ENCODE data around the gene CCDC148.
"Not testable (repeated sequence)": the region's sequence is repeated elsewhere in the genome, so short reads cannot be mapped to it uniquely, and the experiment has no call there.

CCDC148 gene

DNA sequence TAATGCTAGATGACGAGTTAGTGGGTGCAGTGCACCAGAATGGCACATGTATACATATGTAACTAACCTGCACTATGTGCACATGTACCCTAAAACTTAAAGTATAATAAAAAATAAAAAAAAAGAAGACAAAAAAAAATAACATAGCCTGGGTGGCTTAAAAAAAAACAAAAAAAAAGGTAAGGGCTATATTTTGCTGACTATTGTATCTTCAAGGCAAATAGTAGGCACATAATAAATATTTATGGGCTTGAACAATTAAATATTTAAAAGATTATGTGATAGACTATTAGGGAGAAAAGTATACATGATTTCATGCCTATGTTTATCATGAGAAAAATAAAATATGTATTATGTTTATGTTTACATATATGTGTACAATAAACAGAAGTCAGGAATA is 99.4 kb downstream of the CCDC148 start:
- DNase-seq (ENCODE audit: low read depth in 2 of 2) = no peak

DNA sequence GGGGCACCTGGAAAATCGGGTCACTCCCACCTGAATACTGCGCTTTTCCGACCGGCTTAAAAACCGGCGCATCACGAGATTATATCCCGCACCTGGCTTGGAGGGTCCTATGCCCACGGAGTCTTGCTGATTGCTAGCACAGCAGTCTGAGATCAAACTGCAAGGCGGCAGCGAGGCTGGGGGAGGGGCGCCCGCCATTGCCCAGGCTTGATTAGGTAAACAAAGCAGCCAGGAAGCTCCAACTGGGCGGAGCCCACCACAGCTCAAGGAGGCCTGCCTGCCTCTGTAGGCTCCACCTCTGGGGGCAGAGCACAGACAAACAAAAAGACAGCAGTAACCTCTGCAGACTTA is 105.1 kb downstream of the CCDC148 start:
- DNase-seq (ENCODE audit: low read depth in 2 of 2) = not testable (repeated sequence)

DNA sequence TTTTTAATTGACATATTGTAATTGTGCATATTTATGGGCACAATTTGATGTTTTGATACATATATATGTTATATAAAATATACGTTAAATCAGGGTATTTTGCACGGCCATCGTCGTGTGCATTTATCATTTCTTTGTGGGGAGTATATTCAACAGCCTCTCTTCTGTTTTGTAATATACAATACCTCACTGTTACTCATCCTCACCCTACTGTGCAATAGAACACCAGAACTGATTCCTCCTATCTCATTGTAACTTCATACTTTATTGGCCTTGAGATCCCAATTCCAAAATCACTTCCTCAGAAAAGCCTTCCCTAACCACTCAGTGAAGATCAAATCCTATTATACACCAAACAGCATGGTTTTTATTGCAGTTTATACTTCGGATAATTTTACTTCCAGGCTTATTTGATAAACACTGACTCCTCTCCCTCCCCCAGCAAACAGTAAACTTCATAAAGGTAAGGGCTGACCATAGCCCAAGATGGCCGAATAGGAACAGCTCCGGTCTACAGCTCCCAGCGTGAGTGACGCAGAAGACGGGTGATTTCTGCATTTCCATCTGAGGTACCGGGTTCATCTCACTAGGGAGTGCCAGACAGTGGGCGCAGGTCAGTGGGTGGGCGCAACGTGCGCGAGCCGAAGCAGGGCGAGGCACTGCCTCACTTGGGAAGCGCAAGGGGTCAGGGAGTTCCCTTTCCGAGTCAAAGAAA is 105.6 kb downstream of the CCDC148 start:
- not testable (repeated sequence) for DNase-seq (ENCODE audit: low read depth in 2 of 2)

DNA sequence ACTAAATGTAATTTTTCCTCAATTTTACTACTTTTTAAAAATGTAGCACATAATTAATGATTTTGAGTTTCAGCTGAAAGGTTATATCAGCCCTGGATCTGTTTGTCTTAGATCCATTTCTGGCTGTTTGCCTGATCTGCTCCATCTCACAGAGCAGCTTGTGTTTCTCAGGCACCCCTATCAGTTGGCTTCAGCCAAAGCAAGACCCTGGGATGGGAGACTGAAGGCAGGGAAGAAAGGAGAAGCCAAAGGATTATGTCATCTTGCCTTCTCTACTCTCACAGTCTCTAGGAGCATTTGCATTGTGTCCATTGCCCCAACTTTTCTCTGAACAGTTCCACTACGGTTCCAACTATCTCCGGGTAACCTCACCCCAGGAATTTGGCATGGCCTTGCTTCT is 110.5 kb downstream of the CCDC148 start:
- no peak for DNase-seq (ENCODE audit: low read depth in 2 of 2)

DNA sequence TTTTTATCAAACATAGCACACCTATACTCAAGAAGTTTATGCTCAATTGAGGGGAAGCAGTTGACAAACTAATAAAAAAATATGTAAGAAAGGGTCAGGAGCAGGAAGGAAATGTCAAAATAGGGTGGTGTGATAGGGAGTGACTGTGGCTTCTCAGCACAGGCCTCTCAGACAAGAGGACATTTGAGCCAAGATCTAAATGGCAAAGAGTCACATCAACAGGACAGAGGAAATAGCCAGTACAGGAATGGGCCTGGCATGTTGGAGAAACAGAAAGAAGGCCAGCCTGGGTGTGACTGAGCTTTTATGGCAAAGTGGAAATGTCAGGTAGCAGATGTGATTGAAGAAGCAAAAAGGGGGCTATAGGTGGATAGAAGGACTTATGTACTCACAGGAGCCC is 117.0 kb downstream of the CCDC148 start:
- DNase-seq (ENCODE audit: low read depth in 2 of 2) = no peak

DNA sequence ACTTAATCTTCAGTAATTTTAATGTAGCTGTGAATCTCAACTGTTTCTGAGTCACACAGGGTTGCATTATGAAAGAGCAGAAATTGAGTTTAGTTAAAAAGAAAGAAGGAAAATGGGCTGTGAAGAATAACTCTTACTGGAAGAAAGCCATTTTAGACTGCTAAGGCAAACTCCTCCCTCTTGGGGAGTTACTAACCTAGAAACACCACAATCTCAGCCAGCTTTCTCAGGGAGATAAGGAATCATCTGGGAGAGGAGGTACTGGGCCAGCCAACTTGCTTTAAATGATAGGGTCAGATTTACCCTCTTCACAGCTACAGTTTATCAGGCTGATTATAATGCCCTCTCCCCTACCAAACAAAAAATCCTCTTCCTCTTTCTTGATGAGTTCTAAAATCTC is 119.5 kb downstream of the CCDC148 start:
- no peak for DNase-seq (ENCODE audit: low read depth in 2 of 2)

DNA sequence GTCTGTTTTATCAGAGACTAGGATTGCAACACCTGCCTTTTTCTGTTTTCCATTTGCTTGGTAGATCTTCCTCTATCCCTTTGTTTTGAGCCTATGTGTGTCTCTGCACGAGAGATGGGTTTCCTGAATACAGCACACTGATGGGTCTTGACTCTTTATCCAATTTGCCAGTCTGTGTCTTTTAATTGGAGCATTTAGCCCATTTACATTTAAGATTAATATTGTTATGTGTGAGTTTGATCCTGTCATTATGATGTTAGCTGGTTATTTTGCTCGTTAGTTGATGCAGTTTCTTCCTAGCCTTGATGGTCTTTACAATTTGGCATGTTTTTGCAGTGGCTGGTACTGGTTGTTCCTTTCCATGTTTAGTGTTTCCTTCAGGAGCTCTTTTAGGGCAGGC is 124.8 kb downstream of the CCDC148 start:
- DNase-seq (ENCODE audit: low read depth in 2 of 2) = not testable (repeated sequence)

DNA sequence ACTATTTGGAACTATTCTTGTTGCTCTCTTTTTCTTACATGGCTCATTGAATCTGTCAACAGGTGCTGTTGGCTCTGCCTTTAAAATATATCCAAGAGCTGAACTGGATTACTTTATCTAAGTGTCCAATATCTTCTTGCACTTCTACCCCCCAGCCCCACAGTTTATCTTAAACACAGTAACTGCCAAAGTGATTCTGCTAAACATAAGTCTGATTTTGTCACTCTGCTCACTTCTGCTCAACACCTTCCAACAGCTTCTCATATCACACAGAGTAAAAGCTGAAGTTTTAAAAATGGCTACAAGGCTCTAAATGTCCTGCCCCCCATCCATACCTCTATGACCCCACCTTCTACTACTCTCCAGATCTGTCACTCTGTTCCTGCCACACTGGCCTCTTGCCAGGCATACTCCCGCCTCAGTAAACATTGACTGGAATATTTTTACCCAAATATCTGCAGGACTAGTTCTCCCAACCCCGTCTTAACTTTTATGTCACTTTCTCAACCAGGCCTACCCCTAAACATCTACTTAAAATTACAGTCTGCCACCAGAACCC is 130.7 kb downstream of the CCDC148 start:
- DNase-seq (ENCODE audit: low read depth in 2 of 2) = no peak

DNA sequence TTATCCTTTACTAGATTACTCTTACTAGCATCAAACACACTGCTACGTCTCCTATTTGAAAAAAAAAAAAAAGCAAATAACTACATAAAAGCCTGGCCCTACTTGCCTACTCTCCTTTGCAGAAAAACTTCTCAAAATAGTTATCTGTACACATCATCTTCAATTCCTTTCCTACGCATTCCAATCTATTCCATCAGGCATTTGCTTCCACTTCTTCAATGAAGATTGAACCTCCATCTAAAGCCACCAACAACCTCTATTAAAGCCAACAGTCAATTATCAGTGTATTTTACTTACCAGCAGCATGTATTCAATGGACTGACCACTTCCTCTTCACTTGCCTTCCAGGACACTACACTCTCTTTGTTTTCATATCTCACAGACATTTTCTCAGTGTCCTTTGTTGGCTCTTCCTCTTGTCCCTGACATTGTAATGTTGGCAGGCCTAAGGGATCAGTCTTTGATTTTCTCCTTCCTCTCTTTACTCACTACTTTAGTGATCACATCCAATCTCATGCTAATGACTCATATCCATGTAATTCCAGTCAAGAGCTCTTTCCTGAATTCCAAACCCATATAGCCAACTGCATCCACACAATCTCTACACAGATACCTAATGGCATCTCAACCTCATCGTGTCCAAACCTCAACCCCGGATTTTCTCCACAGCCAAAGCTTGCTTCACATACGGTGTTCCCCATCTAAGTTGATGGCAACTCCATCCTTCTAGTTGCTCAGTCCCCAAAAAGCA is 131.3 kb downstream of the CCDC148 start:
- no peak for DNase-seq (ENCODE audit: low read depth in 2 of 2)

DNA sequence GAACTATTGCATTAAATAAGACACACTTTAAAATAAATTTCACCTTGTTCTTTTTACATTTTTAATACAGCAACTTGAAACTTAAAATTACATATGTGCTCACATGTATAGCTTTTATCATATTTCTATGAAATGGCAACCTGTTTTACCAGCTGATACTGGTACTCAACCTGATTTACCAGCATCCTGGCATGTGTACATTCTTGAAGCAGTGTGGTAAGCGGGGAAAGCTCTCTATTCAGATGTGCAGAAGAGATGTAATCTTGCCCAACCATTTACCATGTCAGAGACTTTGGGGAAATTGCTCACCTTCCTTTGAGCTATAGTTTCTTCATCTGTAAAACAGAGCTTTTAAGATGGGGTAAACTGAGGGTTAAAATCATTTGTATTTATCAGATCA is 133.2 kb downstream of the CCDC148 start:
- DNase-seq (ENCODE audit: low read depth in 2 of 2) = no peak

DNA sequence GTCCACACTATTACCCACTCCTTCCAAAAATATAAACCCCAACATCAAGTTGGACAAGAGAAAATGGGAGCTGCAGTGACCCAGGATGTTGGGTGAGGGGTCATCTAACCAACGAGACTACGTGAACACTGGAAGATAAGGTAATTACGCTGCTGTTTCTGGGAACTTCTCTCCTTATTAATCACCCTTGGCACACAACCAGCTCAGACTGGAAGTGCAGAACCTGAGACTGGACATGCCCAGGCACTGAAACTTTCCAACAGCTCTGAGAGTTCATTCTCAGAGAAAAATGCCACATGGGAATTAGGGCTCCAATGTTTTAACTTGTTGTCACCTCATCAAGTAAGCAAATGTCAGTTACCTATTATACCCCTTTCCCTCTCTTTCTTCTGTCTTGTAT is 135.3 kb downstream of the CCDC148 start:
- DNase-seq (ENCODE audit: low read depth in 2 of 2) = no peak

DNA sequence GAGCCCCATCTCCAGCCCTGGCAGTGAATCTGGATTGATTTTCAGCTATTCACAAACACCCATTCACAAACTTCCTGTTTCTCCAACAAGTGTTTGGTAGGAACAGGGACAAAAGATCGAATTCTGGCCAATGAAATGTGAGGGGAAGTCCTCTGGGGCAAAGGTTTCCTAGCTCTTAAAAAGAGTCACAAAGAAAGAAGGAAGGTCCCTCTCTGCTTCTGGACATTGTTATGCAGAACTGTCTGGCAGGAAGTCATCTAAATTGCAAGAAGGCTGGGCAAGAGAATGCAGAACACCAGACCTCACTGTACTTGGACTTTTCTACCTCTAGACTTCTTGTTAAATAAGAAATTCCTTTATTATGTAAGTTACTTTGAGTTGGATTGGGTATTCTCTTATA is 137.3 kb downstream of the CCDC148 start:
- DNase-seq (ENCODE audit: low read depth in 2 of 2) = no peak

DNA sequence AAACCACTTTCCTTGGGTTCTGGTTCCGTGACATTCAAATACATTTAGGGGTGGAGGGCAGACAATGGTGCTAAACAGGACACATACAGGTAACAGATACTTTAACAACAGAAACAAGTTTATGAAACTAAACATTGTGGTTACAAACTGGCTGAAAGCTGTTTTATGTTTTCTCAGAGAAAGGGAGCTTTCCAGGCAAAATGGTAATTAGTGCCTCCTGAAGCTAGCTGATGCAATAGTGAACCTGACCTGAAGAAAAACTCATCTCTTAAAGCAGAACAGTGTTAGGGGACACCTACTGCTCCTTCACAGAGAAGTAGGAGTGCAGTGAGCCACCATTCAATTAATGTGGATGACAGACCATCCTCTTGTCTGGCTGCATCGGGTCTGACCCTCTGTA is 138.9 kb downstream of the CCDC148 start:
- no peak for DNase-seq (ENCODE audit: low read depth in 2 of 2)

DNA sequence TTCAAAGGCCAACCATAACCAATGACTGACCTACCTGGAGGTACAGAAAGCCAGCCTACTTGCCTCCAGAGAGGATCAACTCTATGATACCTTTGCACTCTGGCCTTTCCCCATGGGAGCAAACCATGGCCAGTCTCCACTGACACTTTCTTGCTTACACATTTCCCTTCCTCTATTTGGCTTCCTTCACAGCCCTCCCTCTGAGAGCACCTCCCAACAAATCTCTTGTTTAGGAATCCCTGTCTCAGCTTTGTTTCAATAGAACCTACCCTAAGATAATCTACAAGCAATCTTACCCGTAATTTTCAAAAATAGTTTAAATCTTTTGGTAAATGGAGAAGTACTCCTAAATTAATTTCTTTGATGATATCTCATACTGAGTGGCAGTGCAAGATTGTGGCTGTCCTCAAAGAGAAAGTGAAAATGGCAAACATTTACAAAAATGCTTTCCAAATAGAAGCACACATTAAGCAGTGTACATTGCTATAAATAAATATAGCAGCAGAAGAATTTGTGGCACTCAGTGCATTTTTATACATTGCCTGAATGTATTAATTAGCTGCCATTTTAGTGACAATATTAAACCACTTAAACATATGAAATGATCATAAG is 140.6 kb downstream of the CCDC148 start:
- no peak for DNase-seq (ENCODE audit: low read depth in 2 of 2)

DNA sequence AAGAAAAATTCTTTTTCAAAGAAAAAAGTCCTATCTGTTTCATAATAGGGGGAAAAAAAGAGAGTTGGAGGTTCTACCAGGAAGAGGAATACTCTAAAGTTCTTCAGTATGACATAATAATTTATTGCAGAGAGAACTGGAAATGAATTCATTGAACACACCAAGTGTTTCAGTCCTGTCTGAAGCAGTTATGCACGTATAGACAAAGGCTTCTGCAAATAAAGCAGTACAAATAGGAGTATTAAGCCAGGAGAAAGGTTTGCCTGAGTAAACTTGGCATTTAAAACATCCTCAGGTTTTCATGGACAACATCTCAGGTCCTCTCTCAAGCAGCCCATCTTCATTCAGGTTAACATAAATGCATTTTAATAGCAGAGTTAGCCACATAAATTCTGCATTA is 141.6 kb downstream of the CCDC148 start:
- DNase-seq (ENCODE audit: low read depth in 2 of 2) = no peak

DNA sequence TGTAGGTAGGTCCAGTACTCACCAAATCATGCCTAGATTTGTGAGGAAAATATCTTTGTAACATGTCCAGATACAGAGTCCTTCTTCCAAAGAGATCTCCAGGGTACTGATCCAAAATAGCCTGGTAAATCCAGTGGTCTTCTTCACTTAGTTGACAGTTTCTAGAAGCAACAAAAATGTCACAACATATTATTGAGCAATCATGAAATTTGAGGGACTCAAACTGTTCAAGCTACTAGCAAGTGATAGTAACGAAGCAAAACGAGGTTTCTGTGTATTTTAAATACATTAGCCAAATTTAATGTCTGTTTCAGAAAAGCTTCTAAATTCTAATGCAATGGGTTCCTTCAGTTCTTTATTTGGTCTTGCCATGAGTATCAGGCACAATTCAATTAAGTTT is 142.8 kb downstream of the CCDC148 start:
- DNase-seq (ENCODE audit: low read depth in 2 of 2) = no peak

DNA sequence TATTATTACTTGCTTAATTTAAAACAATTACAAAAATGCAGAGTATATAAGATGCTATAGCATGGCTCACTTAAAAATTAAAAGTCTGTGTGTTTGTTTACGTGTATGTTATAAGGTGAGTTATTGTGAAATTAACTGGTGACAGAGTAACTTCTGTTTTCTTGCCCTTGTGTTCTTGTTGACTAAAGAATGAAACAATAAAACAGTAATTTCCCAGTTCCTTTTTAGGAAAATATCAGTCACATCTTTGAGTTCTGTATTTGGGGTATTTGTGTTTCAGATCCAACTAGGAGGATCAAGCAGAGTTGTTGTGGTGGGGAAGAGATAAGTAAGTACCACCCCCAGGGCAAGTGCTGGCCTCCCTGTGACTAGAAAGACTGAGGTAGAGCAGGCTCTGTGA is 143.6 kb downstream of the CCDC148 start:
- no peak for DNase-seq (ENCODE audit: low read depth in 2 of 2)

DNA sequence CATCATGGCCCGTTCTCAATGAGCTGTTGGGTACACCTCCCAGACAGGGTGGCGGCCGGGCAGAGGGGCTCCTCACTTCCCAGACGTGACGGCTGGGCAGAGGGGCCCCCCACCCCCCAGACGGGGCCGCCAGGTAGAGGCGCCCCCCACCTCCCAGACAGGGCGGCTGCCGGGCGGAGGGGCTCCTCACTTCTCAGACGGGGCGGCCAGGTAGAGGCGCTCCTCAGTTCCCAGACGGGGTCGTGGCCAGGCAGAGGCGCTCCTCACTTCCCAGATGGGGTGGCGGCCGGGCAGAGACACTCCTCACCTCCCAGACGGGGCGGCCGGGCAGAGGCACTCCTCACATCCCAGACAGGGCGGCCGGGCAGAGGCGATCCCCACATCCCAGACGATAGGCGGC is 146.1 kb downstream of the CCDC148 start:
- DNase-seq (ENCODE audit: low read depth in 2 of 2) = not testable (repeated sequence)

DNA sequence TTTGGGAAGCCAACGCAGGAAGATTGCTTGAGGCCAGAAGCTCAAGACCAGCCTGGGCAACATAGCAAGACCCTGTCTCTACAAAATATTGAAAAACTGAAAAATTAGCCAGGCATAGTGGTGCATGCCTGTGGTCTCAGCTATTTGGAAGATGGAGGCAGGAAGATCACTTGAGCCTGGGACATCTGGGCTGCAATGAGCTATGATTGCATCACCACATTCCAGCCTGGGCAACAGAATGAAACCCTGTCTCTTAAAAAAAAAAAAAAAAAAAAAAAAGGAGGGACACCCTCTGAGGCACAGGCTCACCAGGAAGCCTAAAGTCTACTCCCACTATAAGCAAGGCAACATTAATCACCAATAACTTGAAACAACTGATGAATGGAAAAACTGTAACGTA is 151.1 kb downstream of the CCDC148 start:
- DNase-seq (ENCODE audit: low read depth in 2 of 2) = no peak

DNA sequence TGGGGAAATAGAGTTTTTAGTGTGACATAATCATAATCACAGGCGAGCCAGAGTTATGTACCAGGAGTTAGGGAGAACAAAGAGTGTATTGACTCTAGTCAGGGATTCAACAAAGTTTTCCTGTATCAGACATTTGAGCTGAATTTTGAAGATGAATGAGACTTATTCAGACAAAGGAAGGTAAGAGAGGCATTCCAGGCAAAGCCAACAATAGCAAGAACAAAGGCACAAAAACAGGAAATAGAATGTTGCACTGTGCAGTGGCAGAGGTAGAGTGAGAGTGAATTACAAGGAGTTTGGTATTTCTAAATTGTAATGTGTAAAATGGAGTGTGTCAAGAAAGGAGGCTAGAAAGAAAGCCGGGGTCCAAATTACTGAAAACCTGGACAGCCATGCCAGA is 156.2 kb downstream of the CCDC148 start:
- no peak for DNase-seq (ENCODE audit: low read depth in 2 of 2)

DNA sequence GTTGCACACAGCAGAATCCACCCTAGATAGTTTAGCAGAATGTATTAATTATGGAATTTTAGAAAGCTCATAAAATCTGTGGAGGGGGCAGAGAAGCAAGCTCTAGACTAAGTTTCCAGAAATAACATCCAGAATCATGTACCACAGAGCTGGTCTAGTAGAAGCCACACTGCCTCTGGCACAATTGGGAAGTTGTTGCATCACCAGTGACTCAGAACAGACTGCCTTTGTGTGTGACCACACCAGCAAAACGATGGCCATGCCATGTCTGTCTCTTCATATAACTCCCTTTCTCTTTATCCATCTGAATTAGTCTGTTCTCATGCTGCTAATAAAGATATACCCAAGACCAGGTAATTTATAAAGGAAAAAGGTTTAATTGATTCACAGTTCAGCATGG is 158.9 kb downstream of the CCDC148 start:
- DNase-seq (ENCODE audit: low read depth in 2 of 2) = no peak

DNA sequence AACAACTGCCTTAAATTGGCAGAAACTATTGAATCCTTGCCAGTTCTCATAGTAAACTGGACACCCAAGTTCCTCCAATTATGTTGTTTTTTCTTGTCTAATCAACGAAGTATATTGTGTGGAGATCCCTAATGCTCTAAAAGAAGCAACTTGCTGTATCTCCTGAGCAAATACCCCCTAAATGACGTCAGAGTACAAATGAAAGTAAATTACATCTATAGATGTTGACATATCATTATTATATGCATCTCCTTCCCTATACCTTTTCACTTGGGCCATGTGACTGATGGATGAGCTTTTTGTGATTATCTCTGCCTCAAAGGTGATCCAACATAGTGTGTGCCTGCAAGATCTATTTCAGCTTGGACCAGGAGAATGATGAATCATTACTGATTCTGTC is 159.4 kb downstream of the CCDC148 start:
- no peak for DNase-seq (ENCODE audit: low read depth in 2 of 2)

DNA sequence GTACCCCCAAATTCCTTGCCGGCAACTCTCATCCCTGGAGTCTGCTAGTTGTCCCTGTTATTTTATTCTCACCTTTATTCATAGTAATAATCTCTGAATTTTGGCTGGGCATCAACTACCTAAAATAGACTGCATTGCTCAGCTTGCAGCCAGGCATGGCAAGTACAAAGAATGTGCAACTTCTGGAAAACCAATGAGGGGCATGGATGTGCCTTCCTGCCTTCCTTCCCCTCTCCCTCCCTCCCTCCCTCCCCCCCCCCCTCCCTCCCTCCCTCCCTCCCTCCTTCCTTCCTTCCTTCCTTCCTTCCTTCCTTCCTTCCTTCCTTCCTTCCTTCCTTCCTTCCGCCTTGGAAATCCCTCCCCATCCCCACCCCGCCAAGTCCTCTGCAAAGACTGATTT is 162.8 kb downstream of the CCDC148 start:
- no peak for DNase-seq (ENCODE audit: low read depth in 2 of 2)
